ENCODE measurements around the gene DGKD. TPM values are rescaled to one million over a fixed set of nuclear protein-coding genes. Genes with fewer than 3 reads are reported as not detected.

DGKD gene
- total RNA-seq, 1 donor from 2014 or later: 69.3 TPM

GRCh38 chr2:233440314-233440713 lies 86.0 kb downstream of the DGKD start:
- Histone ChIP-seq H3K9me3 (no peaks in the 10 kb centered on the region), H3K4me1 (no peaks in the 10 kb centered on the region), H3K4me3 (no peak overlapping the region), H3K36me3 (peaks cover 81% of the 10 kb centered on the region), H3K27ac (no peak overlapping the region), H3K27me3 (ENCODE audit: low read depth) (no peaks in the 10 kb centered on the region)
- TF ChIP-seq CTCF (IDR thresholded peaks at IDR 0.05): no peak
- DNase-seq (peak; percentile 39), ATAC-seq (no peak)
- intact Hi-C loops (cut with DNase I): no loop called here

- no peak for TF ChIP-seq CTCF (IDR thresholded peaks at IDR 0.05)
- no peak overlapping the region for H3K27ac ChIP-seq
- H3K9me3 ChIP-seq: no peaks in the 10 kb centered on the region
- peak; percentile 34 for DNase-seq
- no peaks in the 10 kb centered on the region for H3K4me1 ChIP-seq
- intact Hi-C loops (cut with DNase I): no loop called here
- no peaks in the 10 kb centered on the region for H3K27me3 ChIP-seq (ENCODE audit: low read depth)
- H3K36me3 ChIP-seq: peaks cover 81% of the 10 kb centered on the region
- ATAC-seq: no peak
- H3K4me3 ChIP-seq: no peak overlapping the region
These were observed 86.4 kb downstream of the DGKD start for GRCh38 chr2:233440714-233441113.

DNA sequence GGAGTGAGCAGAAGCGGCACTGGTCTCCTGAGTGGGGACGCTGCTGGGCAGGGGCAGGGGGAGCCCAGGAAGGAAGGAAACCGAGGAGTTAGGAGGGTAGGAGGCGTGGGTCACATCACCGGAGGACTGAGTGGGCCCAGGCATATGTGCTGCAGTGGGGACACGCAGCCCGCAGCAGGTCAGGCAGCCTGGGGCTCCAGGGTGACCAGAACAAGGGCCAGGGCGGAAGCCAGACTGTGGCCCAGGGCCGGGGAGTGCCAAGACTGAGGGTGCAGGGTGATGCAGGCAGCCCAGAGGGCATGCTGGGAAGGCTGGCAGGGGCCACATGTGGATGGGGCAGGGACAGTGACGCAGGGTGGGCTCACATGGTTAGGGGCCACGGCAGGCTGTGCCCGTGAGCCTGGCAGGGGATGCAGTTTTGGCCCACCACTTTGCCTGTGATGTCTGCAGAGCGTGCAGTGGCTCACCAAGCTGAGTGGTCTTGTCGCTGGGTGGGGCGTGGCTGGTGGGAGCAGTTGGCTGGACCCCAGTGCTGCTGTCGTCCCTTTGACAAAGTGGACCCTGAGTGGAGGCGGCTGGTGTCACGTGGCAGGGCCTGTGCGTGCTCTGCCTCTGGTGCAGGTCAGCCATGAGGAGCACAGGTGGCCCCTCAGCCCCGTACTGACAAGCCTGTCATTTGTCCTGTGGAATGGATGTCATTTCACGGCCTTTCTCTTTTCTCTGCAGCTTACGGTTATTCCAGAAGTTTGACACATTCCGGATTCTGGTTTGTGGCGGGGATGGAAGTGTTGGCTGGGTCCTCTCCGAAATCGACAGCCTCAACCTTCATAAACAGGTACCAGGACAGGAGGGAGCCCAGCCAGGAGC lies 87.1 kb downstream of the DGKD start:
- Histone ChIP-seq H3K9me3 (no peaks in the 10 kb centered on the region), H3K4me1 (no peaks in the 10 kb centered on the region), H3K27me3 (ENCODE audit: low read depth) (no peaks in the 10 kb centered on the region), H3K4me3 (no peak overlapping the region), H3K27ac (no peak overlapping the region), H3K36me3 (peaks cover 81% of the 10 kb centered on the region)
- ATAC-seq (no peak), DNase-seq (peak; percentile 41)
- intact Hi-C loops (cut with DNase I): no loop called here
- no peak for TF ChIP-seq CTCF (IDR thresholded peaks at IDR 0.05)

DNA sequence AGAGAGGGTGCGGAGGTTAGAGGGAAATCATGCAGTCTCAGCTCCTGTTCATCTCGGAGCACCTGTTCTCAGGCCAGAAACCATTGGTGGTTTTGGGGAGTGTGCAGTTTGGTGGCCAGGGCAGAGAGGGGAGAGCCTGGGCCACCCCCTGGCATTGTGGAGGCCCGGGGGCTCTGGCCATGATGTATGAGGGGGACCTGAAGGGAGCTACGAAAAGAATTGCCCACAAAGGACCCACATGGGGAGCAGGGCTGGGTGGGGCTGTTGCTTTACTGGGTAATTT lies 87.7 kb downstream of the DGKD start:
- no peaks in the 10 kb centered on the region for H3K9me3 ChIP-seq
- peaks cover 81% of the 10 kb centered on the region for H3K36me3 ChIP-seq
- no peak for DNase-seq
- intact Hi-C loops (cut with DNase I): no loop called here
- no peaks in the 10 kb centered on the region for H3K4me1 ChIP-seq
- H3K4me3 ChIP-seq: no peak overlapping the region
- no peak overlapping the region for H3K27ac ChIP-seq
- no peak for TF ChIP-seq CTCF (IDR thresholded peaks at IDR 0.05)
- no peaks in the 10 kb centered on the region for H3K27me3 ChIP-seq (ENCODE audit: low read depth)
- ATAC-seq: no peak

- TF ChIP-seq CTCF (IDR thresholded peaks at IDR 0.05): peak; percentile 78
- ATAC-seq (peak; percentile 77 to 81), DNase-seq (peak; percentile 81)
- Histone ChIP-seq H3K27me3 (ENCODE audit: low read depth) (no peaks in the 10 kb centered on the region), H3K4me3 (no peak overlapping the region), H3K27ac (no peak overlapping the region), H3K4me1 (no peaks in the 10 kb centered on the region), H3K9me3 (no peaks in the 10 kb centered on the region), H3K36me3 (peaks cover 81% of the 10 kb centered on the region)
- intact Hi-C loops (cut with DNase I): no loop called here
These were observed 89.4 kb downstream of the DGKD start for GRCh38 chr2:233443511-233444183.

All from lower lobe of right lung (tissue), 2 donors.